Measurements from ENCODE around the gene TAF6L. TPM values are rescaled to one million over a fixed set of nuclear protein-coding genes. Genes with fewer than 3 reads are reported as not detected.

TAF6L gene
- total and polyA plus RNA-seq, 9 of the 15 experiments (the other 6 are each of a cell fraction or from before 2014, with no cell fraction given), result 0.04 to 45.5 (median 20.8) TPM

DNA sequence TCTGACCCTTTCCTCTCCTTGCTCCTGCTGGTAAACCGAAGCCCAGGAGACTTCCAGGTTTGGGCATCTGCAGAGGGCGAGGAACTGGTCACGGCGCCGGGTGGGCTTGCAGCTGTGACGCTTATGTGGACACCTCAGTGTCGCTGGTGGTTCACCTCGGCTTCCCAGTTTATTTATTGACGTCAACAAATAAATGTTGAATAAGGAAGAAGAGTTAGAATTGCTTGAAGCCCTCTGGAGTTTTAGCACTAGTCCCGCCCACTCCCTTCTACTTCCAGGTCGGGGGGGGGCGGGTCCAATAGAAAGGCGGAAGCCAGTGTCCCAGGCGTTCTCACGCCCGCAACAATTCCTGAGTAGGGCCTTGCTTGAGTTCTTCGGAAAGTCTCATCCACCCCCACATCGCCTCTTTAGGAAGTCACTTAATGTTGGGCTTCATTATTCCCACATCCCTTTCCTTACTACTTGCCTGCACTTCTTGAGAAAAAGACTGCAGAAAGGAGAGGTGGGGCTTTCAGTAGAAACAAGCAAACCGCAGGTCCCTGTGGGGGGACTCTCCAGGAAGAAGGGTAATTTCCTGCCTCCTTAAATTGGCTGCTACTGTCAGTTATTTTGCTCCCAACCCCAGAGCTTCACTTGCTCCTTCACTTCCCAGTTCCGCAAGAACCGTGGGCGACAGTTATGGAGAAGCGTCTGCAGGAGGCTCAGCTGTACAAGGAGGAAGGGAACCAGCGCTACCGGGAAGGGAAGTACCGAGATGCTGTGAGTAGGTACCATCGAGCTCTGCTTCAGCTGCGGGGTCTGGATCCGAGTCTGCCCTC, 42.8 kb upstream of the TAF6L start, which contains the start of gene TTC9C (continued):
- no peak for TF ChIP-seq ZNF561 (CRISPR knock-in tag; conservative IDR thresholded peaks at IDR 0.05)
- TF ChIP-seq KLF6 (CRISPR knock-in tag; IDR thresholded peaks at IDR 0.05; ENCODE audit: borderline replicate concordance), result no peak
- no peak for TF ChIP-seq SRSF3 (IDR thresholded peaks at IDR 0.05; ENCODE audit: insufficient read depth, low read length)
- TF ChIP-seq, protein P1, sequence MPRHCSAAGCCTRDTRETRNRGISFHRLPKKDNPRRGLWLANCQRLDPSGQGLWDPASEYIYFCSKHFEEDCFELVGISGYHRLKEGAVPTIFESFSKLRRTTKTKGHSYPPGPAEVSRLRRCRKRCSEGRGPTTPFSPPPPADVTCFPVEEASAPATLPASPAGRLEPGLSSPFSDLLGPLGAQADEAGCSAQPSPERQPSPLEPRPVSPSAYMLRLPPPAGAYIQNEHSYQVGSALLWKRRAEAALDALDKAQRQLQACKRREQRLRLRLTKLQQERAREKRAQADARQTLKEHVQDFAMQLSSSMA (CRISPR knock-in tag; IDR thresholded peaks at IDR 0.05), result no peak
- TF ChIP-seq KLF10 (CRISPR knock-in tag; IDR thresholded peaks at IDR 0.05), result no peak
- TF ChIP-seq, protein P2, sequence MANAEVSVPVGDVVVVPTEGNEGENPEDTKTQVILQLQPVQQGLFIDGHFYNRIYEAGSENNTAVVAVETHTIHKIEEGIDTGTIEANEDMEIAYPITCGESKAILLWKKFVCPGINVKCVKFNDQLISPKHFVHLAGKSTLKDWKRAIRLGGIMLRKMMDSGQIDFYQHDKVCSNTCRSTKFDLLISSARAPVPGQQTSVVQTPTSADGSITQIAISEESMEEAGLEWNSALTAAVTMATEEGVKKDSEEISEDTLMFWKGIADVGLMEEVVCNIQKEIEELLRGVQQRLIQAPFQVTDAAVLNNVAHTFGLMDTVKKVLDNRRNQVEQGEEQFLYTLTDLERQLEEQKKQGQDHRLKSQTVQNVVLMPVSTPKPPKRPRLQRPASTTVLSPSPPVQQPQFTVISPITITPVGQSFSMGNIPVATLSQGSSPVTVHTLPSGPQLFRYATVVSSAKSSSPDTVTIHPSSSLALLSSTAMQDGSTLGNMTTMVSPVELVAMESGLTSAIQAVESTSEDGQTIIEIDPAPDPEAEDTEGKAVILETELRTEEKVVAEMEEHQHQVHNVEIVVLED (CRISPR knock-in tag; IDR thresholded peaks at IDR 0.05), result no peak
- no peak for TF ChIP-seq RBFOX2 (IDR thresholded peaks at IDR 0.05; ENCODE audit: low read depth, low read length)
- TF ChIP-seq ZNF384 (IDR thresholded peaks at IDR 0.05; ENCODE audit: low read depth, low read length), result no peak
- TF ChIP-seq, protein P3, sequence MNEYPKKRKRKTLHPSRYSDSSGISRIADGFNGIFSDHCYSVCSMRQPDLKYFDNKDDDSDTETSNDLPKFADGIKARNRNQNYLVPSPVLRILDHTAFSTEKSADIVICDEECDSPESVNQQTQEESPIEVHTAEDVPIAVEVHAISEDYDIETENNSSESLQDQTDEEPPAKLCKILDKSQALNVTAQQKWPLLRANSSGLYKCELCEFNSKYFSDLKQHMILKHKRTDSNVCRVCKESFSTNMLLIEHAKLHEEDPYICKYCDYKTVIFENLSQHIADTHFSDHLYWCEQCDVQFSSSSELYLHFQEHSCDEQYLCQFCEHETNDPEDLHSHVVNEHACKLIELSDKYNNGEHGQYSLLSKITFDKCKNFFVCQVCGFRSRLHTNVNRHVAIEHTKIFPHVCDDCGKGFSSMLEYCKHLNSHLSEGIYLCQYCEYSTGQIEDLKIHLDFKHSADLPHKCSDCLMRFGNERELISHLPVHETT (CRISPR knock-in tag; conservative IDR thresholded peaks at IDR 0.05 in 1 of 2, IDR thresholded peaks at IDR 0.05 in 1 of 2), result peak in 1 of 2 experiments; percentile 75; a peak in 2 of 4 replicates
- TF ChIP-seq ZBTB1 (CRISPR knock-in tag; IDR thresholded peaks at IDR 0.05; ENCODE audit: borderline replicate concordance, low read depth), result no peak
- no peak for TF ChIP-seq STAT5B (CRISPR knock-in tag; IDR thresholded peaks at IDR 0.05)
- TF ChIP-seq, protein P4, sequence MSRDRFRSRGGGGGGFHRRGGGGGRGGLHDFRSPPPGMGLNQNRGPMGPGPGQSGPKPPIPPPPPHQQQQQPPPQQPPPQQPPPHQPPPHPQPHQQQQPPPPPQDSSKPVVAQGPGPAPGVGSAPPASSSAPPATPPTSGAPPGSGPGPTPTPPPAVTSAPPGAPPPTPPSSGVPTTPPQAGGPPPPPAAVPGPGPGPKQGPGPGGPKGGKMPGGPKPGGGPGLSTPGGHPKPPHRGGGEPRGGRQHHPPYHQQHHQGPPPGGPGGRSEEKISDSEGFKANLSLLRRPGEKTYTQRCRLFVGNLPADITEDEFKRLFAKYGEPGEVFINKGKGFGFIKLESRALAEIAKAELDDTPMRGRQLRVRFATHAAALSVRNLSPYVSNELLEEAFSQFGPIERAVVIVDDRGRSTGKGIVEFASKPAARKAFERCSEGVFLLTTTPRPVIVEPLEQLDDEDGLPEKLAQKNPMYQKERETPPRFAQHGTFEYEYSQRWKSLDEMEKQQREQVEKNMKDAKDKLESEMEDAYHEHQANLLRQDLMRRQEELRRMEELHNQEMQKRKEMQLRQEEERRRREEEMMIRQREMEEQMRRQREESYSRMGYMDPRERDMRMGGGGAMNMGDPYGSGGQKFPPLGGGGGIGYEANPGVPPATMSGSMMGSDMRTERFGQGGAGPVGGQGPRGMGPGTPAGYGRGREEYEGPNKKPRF (IDR thresholded peaks at IDR 0.05; ENCODE audit: low read depth, low read length), result no peak
- TF ChIP-seq, protein P5, sequence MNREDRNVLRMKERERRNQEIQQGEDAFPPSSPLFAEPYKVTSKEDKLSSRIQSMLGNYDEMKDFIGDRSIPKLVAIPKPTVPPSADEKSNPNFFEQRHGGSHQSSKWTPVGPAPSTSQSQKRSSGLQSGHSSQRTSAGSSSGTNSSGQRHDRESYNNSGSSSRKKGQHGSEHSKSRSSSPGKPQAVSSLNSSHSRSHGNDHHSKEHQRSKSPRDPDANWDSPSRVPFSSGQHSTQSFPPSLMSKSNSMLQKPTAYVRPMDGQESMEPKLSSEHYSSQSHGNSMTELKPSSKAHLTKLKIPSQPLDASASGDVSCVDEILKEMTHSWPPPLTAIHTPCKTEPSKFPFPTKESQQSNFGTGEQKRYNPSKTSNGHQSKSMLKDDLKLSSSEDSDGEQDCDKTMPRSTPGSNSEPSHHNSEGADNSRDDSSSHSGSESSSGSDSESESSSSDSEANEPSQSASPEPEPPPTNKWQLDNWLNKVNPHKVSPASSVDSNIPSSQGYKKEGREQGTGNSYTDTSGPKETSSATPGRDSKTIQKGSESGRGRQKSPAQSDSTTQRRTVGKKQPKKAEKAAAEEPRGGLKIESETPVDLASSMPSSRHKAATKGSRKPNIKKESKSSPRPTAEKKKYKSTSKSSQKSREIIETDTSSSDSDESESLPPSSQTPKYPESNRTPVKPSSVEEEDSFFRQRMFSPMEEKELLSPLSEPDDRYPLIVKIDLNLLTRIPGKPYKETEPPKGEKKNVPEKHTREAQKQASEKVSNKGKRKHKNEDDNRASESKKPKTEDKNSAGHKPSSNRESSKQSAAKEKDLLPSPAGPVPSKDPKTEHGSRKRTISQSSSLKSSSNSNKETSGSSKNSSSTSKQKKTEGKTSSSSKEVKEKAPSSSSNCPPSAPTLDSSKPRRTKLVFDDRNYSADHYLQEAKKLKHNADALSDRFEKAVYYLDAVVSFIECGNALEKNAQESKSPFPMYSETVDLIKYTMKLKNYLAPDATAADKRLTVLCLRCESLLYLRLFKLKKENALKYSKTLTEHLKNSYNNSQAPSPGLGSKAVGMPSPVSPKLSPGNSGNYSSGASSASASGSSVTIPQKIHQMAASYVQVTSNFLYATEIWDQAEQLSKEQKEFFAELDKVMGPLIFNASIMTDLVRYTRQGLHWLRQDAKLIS (CRISPR knock-in tag; IDR thresholded peaks at IDR 0.05), result 0 out of 2 replicates have a peak, but pooled peaks have one; percentile 49
- no peak for TF ChIP-seq MAFG (tag; conservative IDR thresholded peaks at IDR 0.05)
